ENCODE data around the gene C2CD3. TPM values are rescaled to one million over a fixed set of nuclear protein-coding genes. Genes with fewer than 3 reads are reported as not detected.
A peak's percentile ranks its signal among the peaks of the same experiment; 100 is the strongest.
"Not testable (repeated sequence)": the region's sequence is repeated elsewhere in the genome, so short reads cannot be mapped to it uniquely, and the experiment has no call there.

Gene C2CD3
- total and polyA plus RNA-seq, 9 donors: 14.5 to 25.8 (median 18.5) TPM

DNA sequence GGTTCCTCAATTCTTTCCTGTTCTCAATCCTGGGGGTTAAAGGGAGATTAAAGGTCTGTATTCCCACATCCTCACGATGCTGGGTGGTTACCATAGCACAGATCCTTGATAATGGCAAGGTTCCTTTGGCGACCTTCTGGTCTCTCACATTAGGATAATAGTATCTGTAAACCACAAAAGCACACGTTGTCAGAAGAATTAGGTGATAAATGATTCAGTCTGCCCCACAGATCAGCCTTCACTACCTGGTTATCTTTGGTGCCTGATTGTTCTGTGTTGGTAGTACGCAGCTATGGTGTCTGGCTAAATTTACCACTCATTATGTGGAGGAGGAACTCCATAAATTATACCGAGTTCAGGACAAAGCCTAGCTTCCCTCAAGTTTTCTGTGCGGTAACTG is 78.4 kb downstream of the C2CD3 start:
- Histone ChIP-seq H3K4me3 (ENCODE audit: low read length) (no peak overlapping the region), H3K27ac (ENCODE audit: low read length) (no peak overlapping the region), H3K27me3 (ENCODE audit: control insufficient read depth, insufficient read depth, low read length) (no peaks in the 10 kb centered on the region), H3K36me3 (ENCODE audit: control insufficient read depth, insufficient read depth, low read length) (peaks cover 42% of the 10 kb centered on the region), H3K9me3 (replicated peaks; ENCODE audit: control insufficient read depth, low read depth, low read length) (no peaks in the 10 kb centered on the region), H3K4me1 (ENCODE audit: control insufficient read depth, insufficient read depth, low read length) (no peaks in the 10 kb centered on the region)
- no peak for DNase-seq
- WGBS (ENCODE audit: insufficient coverage): 69% methylated on average over 2 of the region's 6 CpGs

DNA sequence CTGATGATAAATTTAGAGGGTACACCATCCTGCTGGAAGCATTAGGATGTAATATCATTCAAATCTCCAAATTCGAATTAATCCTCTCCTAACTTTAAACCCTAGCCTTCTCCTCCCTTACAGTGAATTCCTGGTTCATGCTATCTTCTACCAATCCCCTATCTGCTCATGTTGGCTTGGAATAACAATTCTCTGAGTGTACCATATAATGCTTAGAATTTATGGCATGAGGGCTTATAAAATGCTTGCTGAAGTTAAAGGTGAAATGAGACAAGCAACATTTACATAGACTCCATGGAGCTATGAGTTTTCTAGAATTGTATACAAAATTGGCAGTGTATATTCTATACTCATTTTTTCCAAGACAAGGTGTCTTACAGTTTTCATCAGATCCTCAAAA is 79.3 kb downstream of the C2CD3 start:
- Histone ChIP-seq H3K9me3 (replicated peaks; ENCODE audit: control insufficient read depth, low read depth, low read length) (no peaks in the 10 kb centered on the region), H3K27ac (ENCODE audit: low read length) (no peak overlapping the region), H3K36me3 (ENCODE audit: control insufficient read depth, insufficient read depth, low read length) (peaks cover 43% of the 10 kb centered on the region), H3K27me3 (ENCODE audit: control insufficient read depth, insufficient read depth, low read length) (no peaks in the 10 kb centered on the region), H3K4me1 (ENCODE audit: control insufficient read depth, insufficient read depth, low read length) (no peaks in the 10 kb centered on the region), H3K4me3 (ENCODE audit: low read length) (no peak overlapping the region)
- no peak for DNase-seq
- WGBS (ENCODE audit: insufficient coverage): no CpG with 5 or more reads among the region's 1 CpG

DNA sequence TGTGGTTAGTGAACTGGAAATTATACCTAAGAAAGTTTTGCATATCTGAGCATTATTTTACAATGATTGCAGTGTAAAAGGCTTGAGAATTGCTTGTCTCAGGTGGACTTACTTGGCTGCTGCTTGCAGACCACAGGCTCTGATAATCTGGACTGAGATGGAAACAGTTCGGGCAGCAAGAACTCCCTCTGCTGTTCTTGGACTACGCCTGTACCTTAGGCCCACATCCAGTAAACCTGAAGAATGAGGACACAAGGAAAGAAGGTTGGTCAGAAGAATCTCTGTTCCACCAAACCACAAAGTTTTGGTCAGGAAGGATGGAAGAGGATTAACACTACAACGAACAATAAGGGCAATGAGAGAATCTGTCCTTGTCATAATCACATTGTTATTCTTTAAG is 80.1 kb downstream of the C2CD3 start:
- Histone ChIP-seq H3K9me3 (replicated peaks; ENCODE audit: control insufficient read depth, low read depth, low read length) (no peaks in the 10 kb centered on the region), H3K4me1 (ENCODE audit: control insufficient read depth, insufficient read depth, low read length) (no peaks in the 10 kb centered on the region), H3K36me3 (ENCODE audit: control insufficient read depth, insufficient read depth, low read length) (peaks cover 48% of the 10 kb centered on the region), H3K27ac (ENCODE audit: low read length) (no peak overlapping the region), H3K4me3 (ENCODE audit: low read length) (no peak overlapping the region), H3K27me3 (ENCODE audit: control insufficient read depth, insufficient read depth, low read length) (no peaks in the 10 kb centered on the region)
- DNase-seq: no peak
- WGBS (ENCODE audit: insufficient coverage): 80% methylated on average over 1 of the region's 3 CpGs

DNA sequence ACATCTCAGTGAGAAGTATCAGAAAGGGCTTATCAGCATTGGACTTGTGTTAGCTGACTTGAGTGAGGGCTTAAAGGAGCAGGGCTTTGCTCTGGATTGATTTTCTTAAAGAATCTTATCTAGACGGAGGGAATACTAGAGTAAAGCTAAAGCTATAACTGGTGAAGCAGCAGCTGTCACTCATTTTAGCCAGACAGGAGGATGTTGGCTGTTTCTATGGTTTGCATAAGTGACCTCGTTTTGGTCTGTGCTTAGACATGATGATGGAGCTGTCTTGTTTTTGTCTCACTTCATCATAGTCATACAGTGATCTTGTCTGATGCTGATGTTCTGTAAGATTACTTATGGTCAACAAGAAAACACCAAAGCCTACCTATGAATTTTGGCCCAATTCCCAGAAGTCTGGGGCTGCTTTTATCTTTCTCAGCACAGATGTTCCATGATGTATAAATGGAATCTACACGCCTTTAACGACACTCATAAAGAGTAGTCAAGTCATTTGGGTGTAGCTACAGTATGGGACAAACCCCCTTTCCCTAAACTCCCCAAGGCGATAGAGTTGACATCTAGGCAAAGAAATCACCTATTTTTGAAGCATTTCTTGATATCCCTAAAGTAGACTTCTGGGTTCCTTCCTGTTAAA is 84.4 kb downstream of the C2CD3 start:
- no peaks in the 10 kb centered on the region for H3K27me3 ChIP-seq (ENCODE audit: control insufficient read depth, insufficient read depth, low read length)
- H3K4me3 ChIP-seq (ENCODE audit: low read length): no peak overlapping the region
- H3K36me3 ChIP-seq (ENCODE audit: control insufficient read depth, insufficient read depth, low read length): peaks cover 43% of the 10 kb centered on the region
- no peak overlapping the region for H3K27ac ChIP-seq (ENCODE audit: low read length)
- H3K9me3 ChIP-seq (replicated peaks; ENCODE audit: control insufficient read depth, low read depth, low read length): no peaks in the 10 kb centered on the region
- no peak for DNase-seq
- 71% methylated on average over 1 of the region's 5 CpGs for WGBS (ENCODE audit: insufficient coverage)
- H3K4me1 ChIP-seq (ENCODE audit: control insufficient read depth, insufficient read depth, low read length): no peaks in the 10 kb centered on the region

DNA sequence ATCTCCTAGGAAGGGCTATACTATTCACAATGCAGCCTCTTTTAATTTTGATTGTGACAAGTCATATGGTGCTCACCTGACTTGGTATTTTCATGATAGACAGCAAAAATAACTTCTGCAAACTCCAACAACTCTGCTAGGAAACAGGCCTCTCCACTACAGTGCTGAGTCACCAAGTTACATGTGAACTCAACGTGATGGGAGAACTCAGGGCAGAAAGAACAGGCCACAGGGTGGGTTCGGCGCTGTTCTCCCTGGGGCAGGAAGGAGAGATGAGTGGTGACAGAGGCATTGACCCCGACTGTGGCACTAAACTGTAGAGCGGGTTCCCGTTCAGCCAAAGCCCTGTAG is 85.3 kb downstream of the C2CD3 start:
- H3K36me3 ChIP-seq (ENCODE audit: control insufficient read depth, insufficient read depth, low read length): peaks cover 39% of the 10 kb centered on the region
- no peak overlapping the region for H3K4me3 ChIP-seq (ENCODE audit: low read length)
- 81% methylated on average over 3 of the region's 6 CpGs for WGBS (ENCODE audit: insufficient coverage)
- no peaks in the 10 kb centered on the region for H3K4me1 ChIP-seq (ENCODE audit: control insufficient read depth, insufficient read depth, low read length)
- no peak overlapping the region for H3K27ac ChIP-seq (ENCODE audit: low read length)
- peak; percentile 68 for DNase-seq
- H3K27me3 ChIP-seq (ENCODE audit: control insufficient read depth, insufficient read depth, low read length): no peaks in the 10 kb centered on the region
- no peaks in the 10 kb centered on the region for H3K9me3 ChIP-seq (replicated peaks; ENCODE audit: control insufficient read depth, low read depth, low read length)

DNA sequence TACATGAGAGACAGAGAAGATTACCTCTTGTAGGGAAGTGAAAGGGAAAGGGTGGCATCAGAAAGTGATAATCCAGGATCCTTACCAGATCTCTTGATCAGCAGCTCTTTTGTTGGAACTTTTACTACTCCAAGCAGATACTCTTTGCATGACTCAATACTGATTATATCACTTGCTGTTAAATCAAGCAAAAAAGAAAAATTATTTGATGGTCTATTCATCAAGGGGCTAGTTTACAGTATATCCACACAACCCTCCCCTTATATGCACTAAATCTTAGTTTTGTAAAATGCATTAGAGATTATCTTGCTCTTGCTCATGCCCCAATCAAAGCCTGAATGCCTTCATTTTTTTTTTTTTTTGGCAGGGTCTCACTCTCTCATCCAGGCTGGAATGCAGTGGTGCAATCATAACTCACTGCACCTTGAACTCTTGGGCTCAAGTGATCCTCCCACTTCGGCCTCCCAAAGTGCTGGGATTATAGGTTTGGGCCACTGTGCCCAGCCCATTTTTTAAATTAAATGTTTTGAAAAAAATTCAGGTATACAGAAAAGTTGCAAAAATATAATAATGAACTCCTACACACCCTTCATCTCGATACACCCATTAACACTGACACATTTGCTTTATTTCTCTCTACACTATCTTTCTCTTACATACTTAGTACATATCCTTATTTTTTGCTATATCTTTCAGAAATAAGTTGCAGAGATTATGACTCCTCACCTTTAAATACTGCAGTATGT is 85.8 kb downstream of the C2CD3 start:
- Histone ChIP-seq H3K36me3 (ENCODE audit: control insufficient read depth, insufficient read depth, low read length) (peaks cover 34% of the 10 kb centered on the region), H3K4me1 (ENCODE audit: control insufficient read depth, insufficient read depth, low read length) (no peaks in the 10 kb centered on the region), H3K27me3 (ENCODE audit: control insufficient read depth, insufficient read depth, low read length) (no peaks in the 10 kb centered on the region), H3K4me3 (ENCODE audit: low read length) (no peak overlapping the region), H3K9me3 (replicated peaks; ENCODE audit: control insufficient read depth, low read depth, low read length) (no peaks in the 10 kb centered on the region), H3K27ac (ENCODE audit: low read length) (no peak overlapping the region)
- no peak for DNase-seq
- 80% methylated on average over 1 of the region's 2 CpGs for WGBS (ENCODE audit: insufficient coverage)

DNA sequence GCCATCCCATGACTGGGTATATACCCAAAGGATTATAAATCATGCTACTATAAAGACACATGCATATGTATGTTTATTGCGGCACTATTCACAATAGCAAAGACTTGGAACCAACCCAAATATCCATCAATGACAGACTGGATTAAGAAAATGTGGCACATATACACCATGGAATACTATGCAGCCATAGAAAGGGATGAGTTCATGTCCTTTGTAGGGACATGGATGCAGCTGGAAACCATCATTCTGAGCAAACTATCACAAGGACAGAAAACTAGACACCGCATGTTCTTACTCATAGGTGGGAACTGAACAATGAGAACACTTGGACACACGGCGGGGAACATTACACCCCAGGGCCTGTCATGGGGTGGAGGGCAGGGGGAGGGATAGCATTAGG is 86.9 kb downstream of the C2CD3 start:
- not testable (repeated sequence) for H3K27me3 ChIP-seq (ENCODE audit: control insufficient read depth, insufficient read depth, low read length); H3K27ac ChIP-seq (ENCODE audit: low read length); H3K9me3 ChIP-seq (replicated peaks; ENCODE audit: control insufficient read depth, low read depth, low read length); DNase-seq; H3K4me1 ChIP-seq (ENCODE audit: control insufficient read depth, insufficient read depth, low read length); H3K4me3 ChIP-seq (ENCODE audit: low read length)
- WGBS (ENCODE audit: insufficient coverage): 92% methylated on average over 2 of the region's 4 CpGs
- peaks cover 30% of the 10 kb centered on the region for H3K36me3 ChIP-seq (ENCODE audit: control insufficient read depth, insufficient read depth, low read length)

DNA sequence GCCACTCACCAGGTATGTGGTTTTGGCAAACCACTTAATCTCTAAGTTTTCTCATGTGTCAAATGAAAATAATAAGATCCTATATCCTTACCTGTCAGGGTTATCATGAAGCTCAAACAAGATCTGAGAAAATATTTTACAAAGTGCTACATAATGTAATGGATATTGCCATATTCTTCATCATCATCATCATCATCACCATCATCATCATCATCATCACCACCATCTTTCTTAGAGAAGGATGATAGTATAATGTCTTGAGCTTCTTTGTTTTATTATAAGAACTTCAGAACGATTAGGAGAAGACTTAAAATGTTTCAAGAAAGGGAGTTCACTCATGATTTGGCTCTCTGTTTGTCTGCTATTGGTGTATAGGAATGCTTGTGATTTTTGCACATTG is 89.4 kb downstream of the C2CD3 start:
- Histone ChIP-seq H3K4me3 (ENCODE audit: low read length) (no peak overlapping the region), H3K27ac (ENCODE audit: low read length) (no peak overlapping the region), H3K36me3 (ENCODE audit: control insufficient read depth, insufficient read depth, low read length) (peaks cover 27% of the 10 kb centered on the region), H3K27me3 (ENCODE audit: control insufficient read depth, insufficient read depth, low read length) (no peaks in the 10 kb centered on the region), H3K9me3 (replicated peaks; ENCODE audit: control insufficient read depth, low read depth, low read length) (no peaks in the 10 kb centered on the region), H3K4me1 (ENCODE audit: control insufficient read depth, insufficient read depth, low read length) (no peaks in the 10 kb centered on the region)
- no peak for DNase-seq
- no CpG with 5 or more reads among the region's 1 CpG for WGBS (ENCODE audit: insufficient coverage)

DNA sequence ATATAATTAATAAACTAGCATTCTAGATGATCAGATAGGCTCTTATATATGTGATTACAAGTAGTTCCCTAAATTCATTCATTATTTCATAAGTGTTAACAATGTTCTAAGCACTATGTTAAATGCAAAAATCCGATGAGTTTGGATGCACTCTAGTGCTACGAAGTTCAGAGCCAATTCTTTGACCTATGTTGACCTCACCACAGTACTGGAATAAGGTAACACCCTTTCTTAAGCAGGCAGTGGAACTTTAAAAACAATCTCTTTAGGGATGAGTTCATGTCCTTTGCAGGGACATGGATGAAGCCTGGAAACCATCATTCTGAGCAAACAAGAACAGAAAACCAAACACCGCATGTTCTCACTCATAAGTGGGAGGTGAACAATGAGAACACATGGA is 93.6 kb downstream of the C2CD3 start:
- peaks cover 30% of the 10 kb centered on the region for H3K36me3 ChIP-seq (ENCODE audit: control insufficient read depth, insufficient read depth, low read length)
- H3K27ac ChIP-seq (ENCODE audit: low read length): no peak overlapping the region
- H3K4me3 ChIP-seq (ENCODE audit: low read length): no peak overlapping the region
- no peaks in the 10 kb centered on the region for H3K27me3 ChIP-seq (ENCODE audit: control insufficient read depth, insufficient read depth, low read length)
- no peaks in the 10 kb centered on the region for H3K4me1 ChIP-seq (ENCODE audit: control insufficient read depth, insufficient read depth, low read length)
- 79% methylated on average over 2 of the region's 3 CpGs for WGBS (ENCODE audit: insufficient coverage)
- no peak for DNase-seq
- no peaks in the 10 kb centered on the region for H3K9me3 ChIP-seq (replicated peaks; ENCODE audit: control insufficient read depth, low read depth, low read length)

DNA sequence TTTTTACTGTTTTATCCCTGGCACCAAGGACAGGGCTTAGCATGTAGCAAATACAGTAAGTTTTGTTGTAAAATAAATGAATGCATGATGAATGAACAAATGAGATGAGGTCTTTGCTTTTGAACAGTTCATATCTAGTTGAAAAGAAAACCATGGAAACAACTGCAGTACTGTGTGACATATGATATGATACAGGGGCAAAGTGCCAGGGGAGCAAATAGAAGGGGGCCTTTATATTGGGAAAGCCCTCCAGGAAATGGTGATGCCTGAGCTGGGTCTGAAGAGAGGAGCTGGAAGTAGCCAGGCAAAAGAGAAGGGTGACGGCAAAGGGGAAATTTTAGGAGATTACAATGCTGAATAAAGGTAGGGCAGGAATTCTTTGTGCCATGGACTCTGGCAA is 98.1 kb downstream of the C2CD3 start:
- Histone ChIP-seq H3K9me3 (replicated peaks; ENCODE audit: control insufficient read depth, low read depth, low read length) (no peaks in the 10 kb centered on the region), H3K4me3 (ENCODE audit: low read length) (no peak overlapping the region), H3K27me3 (ENCODE audit: control insufficient read depth, insufficient read depth, low read length) (no peaks in the 10 kb centered on the region), H3K4me1 (ENCODE audit: control insufficient read depth, insufficient read depth, low read length) (no peaks in the 10 kb centered on the region), H3K27ac (ENCODE audit: low read length) (no peak overlapping the region), H3K36me3 (ENCODE audit: control insufficient read depth, insufficient read depth, low read length) (peaks cover 28% of the 10 kb centered on the region)
- DNase-seq: peak; percentile 35
- no CpG with 5 or more reads among the region's 1 CpG for WGBS (ENCODE audit: insufficient coverage)

Data from muscle of leg (tissue), 11 donors.